Brain pericyte (primary cell): ENCODE data around the gene CDH5.
"Not testable (repeated sequence)": the region's sequence is repeated elsewhere in the genome, so short reads cannot be mapped to it uniquely, and the experiment has no call there.

Experiments
- DNase-seq: peaks from one replicate; pipeline ENCODE4 v3.0.0-alpha.2; 2012; ENCODE audit warnings: low read depth, low spot score

Gene CDH5, protein sequence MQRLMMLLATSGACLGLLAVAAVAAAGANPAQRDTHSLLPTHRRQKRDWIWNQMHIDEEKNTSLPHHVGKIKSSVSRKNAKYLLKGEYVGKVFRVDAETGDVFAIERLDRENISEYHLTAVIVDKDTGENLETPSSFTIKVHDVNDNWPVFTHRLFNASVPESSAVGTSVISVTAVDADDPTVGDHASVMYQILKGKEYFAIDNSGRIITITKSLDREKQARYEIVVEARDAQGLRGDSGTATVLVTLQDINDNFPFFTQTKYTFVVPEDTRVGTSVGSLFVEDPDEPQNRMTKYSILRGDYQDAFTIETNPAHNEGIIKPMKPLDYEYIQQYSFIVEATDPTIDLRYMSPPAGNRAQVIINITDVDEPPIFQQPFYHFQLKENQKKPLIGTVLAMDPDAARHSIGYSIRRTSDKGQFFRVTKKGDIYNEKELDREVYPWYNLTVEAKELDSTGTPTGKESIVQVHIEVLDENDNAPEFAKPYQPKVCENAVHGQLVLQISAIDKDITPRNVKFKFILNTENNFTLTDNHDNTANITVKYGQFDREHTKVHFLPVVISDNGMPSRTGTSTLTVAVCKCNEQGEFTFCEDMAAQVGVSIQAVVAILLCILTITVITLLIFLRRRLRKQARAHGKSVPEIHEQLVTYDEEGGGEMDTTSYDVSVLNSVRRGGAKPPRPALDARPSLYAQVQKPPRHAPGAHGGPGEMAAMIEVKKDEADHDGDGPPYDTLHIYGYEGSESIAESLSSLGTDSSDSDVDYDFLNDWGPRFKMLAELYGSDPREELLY

GRCh38 chr16:66366433-66367299 lies at the start of gene CDH5:
Gene CDH5 (plus strand): TSS chr16:66366691. CDS start chr16:66379338, 12,647 bp downstream.
- no peak for DNase-seq

GRCh38 chr16:66318505-66318904 lies 48.0 kb upstream of the CDH5 start:
- no peak for DNase-seq

- no peak for DNase-seq
Observed at GRCh38 chr16:66320774-66321173, 45.7 kb upstream of the CDH5 start.

- DNase-seq = no peak
Observed at GRCh38 chr16:66322174-66322573, 44.3 kb upstream of the CDH5 start.

DNA sequence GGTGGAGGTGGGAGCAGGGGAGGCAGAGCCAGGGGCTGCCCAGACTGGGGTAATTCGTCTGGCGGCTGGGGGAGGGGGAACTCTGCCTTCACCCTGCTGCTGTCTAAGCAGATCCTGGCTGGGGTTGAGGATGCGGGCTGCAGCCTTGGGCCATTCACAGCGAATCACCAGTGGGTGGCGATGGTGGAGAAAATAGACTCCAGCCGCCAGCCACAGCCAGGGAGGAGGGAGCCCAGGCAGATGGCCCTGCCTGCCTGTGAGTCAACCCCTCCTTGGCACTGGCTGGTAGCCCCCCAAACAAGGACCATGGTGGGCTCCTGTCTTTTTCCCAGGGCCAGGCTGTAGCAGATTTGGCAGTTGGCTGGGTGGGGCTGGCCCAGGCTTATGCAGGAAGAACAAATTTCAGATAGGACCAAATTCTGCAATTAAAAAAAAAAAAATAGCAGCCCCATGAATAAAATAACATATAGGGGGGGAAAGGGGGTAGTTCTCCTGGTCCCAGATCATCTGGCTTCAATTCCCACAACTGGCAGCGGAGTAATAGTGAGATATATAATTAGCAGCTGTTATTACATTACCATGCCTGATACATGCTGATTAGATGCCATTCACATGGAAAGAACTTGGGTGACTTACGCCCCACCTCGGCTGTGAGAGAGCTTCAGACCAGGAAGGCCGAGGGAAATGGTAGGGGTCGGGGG lies 41.5 kb upstream of the CDH5 start:
- DNase-seq = no peak

GRCh38 chr16:66325717-66326376 lies 40.6 kb upstream of the CDH5 start:
- DNase-seq = no peak

DNA sequence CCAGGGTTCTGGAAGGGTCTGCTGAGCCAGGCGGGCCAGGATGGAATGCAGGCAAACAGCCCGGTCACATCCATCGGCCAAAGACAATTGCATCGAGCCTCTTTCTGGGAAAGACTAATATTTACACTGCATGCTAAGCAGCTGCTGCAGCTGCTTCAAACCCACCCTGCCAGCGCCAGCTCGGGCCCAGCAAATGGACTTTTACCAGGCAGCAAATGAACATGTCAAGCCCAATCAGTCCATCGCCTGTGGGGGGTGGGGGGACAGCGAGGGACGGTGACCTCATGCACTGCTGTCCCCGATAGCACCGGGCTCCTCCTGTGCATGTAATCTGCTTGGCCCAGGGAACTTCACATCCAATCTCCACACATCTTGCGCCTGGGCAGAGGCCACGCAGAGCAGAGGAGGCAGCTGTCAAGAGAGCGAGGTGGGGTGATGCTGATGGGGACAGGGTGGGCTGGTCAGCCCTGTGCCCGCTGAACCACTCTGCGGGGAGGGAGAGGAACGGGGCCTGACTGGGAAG lies 39.4 kb upstream of the CDH5 start:
- no peak for DNase-seq

DNA sequence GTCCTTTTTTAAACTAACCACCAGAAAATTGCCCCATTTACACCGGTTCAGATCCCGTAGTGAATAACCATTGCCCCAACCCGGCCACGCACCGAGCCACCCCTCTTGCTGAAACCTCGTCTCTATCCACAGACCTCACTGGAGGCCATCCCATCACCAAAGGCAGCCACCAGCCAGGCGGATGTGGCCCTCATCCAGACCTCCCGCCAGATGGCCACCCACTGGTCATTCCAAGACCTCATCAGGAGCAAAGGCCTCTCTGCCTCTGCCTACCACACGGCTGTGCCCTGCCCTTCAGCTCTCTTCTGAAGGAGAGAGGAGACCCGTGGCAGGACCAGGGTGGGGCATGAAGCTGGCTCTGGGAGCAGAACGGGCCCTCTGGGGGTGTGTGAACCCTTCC lies 38.2 kb upstream of the CDH5 start:
- no peak for DNase-seq

DNA sequence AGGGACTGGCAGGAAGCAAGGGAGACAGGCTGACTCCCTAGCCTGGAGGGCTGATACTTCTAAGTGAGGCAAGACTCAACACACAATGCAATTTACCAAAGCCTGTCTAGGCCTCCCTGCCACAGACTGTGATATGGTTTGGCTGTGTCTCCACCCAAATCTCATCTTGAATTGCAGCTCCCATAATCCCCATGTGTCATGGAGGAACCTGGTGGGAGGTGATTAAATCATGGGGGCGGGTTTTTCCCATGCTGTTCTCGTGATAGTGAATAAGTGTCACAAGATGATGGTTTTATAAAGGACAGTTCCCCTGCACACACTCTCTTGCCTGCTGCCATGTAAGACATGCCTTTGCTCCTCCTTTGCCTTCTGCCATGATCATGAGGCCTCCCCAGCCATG lies 35.0 kb upstream of the CDH5 start:
- not testable (repeated sequence) for DNase-seq

DNA sequence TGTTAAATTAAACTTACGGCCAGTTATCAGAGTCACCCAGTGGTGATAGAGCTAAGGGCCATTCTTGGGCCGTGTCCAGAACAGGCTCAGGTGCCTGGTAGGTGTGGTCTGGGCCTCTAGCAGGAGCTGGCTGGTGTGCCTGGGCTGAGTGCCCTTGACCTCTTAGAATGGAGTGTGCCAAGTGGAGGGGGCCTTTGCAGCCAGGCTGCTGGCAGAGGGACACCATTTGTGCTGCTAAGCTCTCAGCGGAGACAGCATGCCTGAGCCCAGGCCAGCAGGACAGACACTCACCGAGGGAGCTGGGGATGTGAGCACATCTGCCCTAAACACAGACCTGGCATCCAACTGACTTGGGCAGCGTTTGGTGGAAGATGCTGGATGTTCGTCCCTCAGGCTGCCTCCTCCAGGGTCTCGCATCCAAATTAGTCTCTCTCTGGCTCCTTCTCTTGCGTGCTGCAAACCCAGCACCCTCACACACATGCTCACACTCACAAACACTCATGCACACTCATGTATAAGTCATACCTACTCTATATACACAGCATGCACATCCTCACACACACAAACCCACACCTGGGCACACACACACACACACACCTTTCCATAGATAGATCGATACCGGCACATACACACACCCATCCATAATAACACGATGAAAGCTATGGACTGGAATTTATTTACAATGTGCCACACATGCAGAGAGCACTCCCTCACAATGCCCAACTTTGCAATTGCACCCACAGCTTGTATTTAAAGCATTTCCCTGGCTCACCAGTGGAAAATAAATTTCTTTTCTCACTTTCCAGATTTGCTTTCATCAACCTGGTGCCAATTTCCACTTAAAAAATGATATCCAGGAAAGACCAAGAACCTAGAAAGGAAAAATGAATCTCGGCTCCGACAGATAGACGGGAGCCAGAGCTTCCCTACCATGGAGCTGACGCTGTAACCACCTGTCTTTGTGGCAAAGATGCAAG lies 33.6 kb upstream of the CDH5 start:
- DNase-seq = no peak

- no peak for DNase-seq
Observed at GRCh38 chr16:66334853-66335574, 31.5 kb upstream of the CDH5 start.

GRCh38 chr16:66335704-66336329 lies 30.7 kb upstream of the CDH5 start:
- DNase-seq = peak; percentile 37

GRCh38 chr16:66337463-66338188 lies 28.9 kb upstream of the CDH5 start:
- no peak for DNase-seq

DNA sequence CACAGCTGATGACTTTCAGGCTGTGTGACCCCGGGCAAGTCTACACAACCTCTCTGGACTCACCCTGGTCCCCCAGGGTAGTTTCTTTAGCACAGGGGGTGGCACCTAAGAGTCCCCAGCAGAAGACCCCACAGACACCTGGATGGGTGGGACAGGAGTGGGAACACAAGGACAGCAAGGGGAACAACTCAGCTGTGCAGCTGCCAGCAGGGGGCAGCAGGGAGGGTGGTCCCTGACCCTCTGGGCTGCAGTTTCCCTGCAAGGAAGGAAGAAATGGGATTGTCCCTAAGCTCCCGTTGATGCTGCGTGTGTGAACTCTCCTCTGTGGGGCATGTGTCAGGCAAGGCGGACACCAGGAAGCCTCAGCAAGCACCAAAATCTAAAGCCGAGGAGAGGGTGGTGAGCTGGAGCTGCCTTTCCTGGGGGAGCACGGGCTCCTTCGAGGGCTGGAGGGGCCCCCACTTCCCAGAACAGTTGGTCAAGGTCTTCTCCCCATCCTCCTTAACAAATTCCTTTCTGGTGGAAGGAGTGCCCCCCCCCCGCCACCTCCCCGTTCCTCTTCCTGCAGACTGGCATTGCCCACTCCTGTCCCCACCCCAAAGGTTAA lies 24.1 kb upstream of the CDH5 start:
- DNase-seq = no peak

- no peak for DNase-seq
Observed at GRCh38 chr16:66344533-66345145, 21.9 kb upstream of the CDH5 start.

- no peak for DNase-seq
Observed at GRCh38 chr16:66346221-66346620, 20.3 kb upstream of the CDH5 start.

- no peak for DNase-seq
Observed at GRCh38 chr16:66352304-66352703, 14.2 kb upstream of the CDH5 start.
